HG02610 (cell line): ENCODE results near the gene POLA2.
"Not testable (repeated sequence)": the region's sequence is repeated elsewhere in the genome, so short reads cannot be mapped to it uniquely, and the experiment has no call there.

Experiments
- ATAC-seq: cut with Tn5 transposase; IDR thresholded peaks from one replicate; pipeline ENCODE4 v1.9.1; 2021; ENCODE audit warnings: mild to moderate bottlenecking, moderate library complexity; ENCODE audit not compliant: unreplicated experiment

The POLA2 gene, protein sequence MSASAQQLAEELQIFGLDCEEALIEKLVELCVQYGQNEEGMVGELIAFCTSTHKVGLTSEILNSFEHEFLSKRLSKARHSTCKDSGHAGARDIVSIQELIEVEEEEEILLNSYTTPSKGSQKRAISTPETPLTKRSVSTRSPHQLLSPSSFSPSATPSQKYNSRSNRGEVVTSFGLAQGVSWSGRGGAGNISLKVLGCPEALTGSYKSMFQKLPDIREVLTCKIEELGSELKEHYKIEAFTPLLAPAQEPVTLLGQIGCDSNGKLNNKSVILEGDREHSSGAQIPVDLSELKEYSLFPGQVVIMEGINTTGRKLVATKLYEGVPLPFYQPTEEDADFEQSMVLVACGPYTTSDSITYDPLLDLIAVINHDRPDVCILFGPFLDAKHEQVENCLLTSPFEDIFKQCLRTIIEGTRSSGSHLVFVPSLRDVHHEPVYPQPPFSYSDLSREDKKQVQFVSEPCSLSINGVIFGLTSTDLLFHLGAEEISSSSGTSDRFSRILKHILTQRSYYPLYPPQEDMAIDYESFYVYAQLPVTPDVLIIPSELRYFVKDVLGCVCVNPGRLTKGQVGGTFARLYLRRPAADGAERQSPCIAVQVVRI

DNA sequence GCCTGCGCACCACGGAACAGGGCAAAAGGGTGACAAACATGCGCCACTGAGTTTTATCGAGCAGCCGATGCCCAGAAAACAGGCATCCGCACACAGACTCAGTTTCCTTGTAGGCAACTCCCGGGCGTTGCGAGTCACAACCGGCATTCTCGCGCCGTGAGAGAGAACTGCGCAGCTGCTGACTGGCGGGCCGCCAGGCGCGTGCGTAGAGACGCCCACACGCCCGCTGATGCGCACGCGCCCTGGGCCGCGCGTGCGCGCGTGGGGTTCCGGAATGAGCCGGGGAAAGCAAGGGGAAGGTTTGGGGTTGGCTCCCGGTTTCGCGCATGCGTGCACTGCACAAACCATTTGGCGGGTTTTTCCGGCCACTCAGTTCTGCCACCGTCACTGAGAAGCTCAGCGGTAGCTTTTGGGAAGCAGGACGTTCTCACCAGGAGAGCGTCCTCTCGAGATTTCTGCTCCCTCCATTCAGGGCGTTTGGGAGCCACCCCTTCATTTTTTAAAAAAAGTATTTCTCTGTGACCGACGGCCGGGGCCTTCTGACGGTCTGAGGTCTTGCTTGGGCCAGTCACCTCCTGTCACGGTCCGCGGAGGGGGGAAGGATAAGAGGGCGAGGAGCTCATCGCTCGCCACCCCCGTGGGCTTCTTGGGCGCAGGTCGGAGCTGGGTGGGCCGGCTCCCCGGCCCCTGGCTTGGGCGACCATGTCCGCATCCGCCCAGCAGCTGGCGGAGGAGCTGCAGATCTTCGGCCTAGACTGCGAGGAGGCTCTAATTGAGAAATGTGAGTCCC is at the start of gene POLA2:
POLA2 (plus strand) TSS at position 372 of the 790 bp plus-strand sequence; CDS start at position 703, 331 bp downstream.
- ATAC-seq: peak; percentile 70

DNA sequence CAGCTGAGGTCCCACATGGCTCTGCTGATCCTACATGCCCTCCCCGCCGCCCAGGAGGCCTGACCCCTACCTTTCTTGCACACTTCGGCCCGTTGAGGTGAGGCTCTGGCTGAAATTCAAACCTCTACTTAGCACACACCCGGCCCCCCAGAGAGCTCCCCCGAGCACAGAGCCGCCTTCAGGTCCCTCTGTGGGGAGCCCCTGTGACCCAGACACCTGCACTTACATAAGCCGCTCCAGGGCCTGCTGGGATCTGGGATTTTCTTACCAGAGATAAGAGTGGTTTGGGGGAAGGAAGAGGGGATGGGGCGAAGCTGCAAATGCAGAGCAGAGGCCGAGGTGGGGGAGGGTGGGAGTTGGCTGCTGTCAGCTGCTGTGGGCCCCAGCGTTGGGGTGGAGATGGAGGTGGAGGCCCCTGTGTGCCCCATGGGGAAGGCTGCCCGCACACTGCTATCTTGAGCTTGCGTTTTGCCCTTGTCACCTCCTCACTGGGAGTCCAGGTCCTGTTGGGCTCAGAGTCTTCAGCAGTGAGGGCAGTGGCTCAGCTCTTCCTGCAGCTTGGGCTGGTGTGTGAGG is 49.4 kb upstream of the POLA2 start:
- no peak for ATAC-seq

DNA sequence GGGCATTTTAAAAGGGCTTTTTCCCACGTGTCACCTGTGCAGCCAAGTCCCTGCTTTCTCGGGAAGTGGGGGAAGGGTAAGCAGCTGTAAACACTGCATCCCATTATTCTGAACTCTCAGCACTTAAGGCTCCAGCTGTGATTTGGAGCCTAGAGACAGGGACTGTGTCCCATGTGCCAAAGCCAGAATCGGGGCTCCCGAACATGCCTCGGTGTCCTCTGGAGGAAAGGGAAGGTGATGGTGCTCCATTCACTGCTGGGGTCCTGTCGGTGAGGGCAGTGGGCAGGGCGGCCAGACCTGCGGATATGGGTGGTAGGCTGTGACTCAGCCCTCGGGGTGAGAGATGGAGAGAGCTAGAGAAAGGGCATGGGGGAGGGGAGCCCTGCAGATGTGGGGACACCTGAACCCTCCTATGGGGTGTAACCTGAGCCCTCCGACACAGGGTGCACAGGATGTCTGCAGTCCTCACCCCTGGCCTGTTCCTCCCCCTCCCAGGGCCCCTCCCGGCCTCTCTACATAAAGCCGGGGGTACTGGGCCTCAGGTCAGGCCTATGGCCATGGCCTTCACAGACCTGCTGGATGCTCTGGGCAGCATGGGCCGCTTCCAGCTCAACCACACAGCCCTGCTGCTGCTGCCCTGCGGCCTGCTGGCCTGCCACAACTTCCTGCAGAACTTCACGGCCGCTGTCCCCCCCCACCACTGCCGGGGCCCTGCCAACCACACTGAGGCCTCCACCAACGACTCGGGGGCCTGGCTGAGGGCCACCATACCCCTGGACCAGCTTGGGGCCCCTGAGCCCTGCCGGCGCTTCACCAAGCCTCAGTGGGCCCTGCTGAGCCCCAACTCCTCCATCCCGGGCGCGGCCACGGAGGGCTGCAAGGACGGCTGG is 48.2 kb upstream of the POLA2 start:
- ATAC-seq: no peak

DNA sequence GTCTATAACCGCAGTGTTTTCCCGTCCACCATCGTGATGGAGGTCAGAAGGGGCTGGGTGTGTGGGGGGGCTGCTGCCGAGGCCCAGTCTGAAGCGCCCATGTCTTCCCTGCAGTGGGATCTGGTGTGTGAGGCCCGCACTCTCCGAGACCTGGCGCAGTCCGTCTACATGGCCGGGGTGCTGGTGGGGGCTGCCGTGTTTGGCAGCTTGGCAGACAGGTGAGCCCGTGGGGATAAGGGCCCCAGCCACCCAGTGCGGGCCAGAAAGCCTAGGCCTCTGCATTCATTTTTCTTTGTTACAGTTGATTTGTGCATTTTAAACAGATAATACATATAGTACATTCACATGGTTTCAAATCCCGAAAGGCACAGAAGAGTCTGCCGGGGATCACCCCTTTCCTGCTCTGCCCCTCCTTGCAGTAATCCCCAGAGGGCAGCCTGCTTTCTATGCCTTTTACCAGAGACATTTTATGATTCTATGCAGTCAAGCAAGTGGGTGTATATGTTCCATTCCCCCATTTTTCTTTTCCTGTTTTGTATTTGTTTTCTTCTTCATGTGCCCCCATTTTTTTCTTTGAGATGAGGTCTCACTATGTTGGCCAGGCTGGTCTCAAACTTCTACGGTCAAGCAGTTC is 47.4 kb upstream of the POLA2 start:
- no peak for ATAC-seq

DNA sequence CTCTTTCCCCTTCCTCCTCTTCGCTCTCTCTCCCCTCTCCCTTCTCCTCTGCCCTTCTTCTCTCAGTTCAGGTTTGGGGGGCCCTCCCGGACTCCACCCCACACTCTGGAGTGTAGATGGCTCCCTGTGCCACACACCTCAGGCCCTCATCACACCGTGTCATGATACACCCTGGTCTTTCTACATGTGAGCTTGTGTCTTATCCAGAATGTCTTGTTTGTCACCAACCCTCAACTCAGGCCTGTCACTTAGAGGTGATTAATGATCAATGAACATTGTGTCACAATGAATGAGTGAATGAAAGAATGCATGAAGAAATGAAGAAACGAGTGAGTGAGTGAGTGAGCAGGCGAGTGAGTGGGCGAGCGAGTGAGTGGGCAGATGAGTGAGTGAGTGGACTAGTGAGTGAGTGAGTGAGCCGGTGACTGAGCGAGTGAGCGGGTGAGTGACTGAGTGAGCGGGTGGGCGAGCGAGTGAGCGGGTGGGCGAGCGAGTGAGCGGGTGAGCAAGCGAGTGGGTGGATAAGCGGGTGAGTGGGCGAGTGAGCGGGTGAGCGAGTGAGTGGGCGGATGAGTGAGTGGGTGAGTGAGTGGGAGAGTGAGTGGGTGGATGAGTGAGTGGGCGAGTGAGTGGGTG is 46.2 kb upstream of the POLA2 start:
- ATAC-seq: no peak

DNA sequence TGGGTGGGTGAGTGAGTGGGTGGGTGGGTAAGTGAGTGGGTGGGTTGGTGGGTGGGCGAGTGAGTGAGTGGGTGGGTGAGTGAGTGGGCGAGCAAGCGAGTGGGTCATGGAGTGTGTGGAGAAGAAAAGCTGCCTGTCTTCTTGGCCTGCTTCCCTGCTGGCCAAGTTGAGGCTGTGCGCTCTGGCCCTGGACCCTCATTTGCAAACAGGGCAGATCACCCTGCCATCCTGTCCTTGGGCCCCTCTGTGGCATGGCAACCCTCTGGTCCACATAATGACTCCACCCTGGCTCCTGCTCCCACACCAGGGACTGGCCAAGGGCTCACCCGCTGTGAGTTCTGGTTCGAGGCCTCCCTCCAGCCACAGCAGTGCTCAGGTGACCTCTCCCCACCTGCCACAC is 44.9 kb upstream of the POLA2 start:
- no peak for ATAC-seq

DNA sequence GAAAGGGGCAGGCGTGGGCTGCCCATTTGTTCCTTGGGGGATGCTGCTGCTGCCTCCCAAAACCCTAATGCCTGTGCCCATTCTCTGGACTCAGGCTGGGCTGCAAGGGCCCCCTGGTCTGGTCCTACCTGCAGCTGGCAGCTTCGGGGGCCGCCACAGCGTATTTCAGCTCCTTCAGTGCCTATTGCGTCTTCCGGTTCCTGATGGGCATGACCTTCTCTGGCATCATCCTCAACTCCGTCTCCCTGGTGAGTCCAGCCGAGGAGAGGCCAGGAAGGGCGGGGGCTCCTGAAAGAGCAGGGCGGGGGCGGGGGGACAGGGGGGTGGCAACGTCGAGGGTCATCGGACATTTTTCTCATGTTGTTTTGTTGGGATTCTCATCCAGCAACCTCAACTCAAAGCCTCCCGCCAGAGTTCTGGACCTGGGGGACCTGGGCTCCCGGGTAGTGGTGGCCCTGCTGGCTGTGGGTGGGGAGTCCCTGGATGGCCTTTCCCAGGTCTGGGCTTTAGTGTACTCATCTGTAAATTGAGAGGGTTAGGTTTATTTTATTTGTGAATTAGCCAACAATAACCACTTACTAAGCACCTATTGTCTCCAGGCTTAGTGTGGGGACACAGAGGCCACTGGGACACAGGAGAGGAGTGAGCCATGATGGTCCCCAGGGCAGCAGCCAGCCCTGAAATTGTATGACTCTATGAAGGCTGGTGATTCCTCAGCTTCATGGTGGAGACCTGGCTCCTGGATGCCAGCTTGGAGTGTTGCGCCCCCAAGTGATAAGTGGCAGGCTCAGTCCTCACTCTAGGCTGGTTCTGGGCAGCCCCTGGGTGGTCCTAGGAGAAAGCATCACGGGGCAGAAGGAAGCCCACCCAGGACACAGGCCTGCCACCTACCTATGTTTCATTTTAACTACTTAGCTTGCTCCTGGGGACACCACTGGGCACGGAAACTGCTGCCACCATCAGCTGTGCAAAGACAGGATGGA is 44.0 kb upstream of the POLA2 start:
- no peak for ATAC-seq

DNA sequence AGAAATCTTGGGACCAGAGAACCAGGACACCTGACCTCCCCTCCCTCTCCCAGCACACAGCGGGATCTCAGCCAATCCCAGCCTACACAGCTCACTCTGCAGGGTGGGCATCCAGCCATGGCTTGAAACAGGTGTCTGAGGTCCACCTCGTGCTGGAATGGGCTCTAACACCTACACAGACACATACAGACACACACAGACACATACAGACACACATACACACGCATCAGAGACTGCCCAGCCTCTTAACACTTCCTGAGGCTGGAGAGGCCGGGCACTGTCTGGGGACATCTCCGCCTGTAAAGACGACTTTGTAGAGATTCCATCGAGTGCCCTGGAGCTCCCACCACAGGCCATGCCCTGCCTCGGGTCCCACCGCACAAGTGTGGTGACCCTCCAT is 43.3 kb upstream of the POLA2 start:
- ATAC-seq: no peak

DNA sequence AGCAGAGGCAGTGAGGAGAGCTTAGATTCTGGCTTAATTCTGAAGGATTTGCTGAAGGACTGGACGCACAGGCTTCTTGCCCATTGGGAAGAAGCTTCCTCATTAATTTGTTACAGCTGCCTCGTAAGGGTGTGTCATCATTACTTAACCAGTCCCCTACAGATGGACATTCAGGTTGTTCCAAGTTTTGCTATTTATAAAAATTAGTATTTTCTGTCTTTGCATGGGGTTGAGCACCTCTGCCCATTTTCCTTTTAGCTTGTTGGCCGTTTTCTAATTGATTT is 41.9 kb upstream of the POLA2 start:
- no peak for ATAC-seq

DNA sequence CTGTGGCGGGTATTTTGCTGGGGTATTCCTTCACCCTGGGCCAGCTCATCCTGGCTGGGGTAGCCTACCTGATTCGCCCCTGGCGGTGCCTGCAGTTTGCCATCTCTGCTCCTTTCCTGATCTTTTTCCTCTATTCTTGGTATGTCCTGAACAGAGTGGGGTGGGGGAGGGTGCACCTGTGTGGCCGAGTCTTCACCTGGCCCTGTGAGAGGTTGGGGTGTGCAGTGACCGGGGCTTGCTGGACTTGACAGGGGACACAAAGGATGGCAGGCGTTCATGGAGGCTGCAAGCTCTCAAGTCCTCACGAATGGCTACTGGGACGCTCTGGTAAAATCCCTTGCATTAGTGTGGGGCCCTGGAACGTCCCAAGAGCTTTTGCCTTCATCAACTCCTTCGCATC is 40.7 kb upstream of the POLA2 start:
- ATAC-seq: no peak

DNA sequence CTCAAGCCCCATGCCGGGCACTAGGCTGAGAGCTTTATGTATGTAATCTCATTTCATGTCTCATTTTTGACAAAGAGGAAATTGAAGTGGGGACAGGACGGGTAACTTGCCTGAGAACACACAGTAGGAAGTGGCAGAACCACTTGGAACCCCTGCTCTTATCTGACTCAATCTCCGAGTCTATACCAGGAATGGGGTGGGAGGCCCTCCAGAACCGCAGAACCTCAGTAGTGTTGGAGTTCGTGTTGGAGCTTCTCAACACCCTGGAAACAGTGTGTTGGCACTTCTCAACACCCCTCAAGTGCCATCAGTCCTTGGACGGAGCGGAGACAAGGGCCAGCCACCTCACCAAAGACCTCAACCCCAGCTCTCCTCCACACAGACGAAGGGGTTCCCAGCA is 38.8 kb upstream of the POLA2 start:
- ATAC-seq: no peak

DNA sequence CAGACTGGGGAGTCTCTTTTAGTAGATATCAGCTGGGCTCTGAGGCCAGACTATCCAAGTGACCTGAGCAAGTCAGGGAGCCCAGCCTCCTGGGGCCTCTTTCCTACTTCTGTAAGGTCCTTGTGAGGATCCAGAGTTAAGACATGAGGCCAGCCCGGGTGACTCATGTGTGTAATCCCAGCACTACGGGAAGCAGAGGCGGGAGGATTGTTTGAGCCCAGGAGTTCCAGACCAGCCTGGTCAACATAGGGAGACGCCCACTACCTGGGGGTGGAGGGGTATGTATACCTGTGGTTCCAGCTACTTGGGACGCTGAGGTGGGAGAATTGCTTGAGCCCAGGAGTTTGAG is 36.9 kb upstream of the POLA2 start:
- ATAC-seq: no peak

DNA sequence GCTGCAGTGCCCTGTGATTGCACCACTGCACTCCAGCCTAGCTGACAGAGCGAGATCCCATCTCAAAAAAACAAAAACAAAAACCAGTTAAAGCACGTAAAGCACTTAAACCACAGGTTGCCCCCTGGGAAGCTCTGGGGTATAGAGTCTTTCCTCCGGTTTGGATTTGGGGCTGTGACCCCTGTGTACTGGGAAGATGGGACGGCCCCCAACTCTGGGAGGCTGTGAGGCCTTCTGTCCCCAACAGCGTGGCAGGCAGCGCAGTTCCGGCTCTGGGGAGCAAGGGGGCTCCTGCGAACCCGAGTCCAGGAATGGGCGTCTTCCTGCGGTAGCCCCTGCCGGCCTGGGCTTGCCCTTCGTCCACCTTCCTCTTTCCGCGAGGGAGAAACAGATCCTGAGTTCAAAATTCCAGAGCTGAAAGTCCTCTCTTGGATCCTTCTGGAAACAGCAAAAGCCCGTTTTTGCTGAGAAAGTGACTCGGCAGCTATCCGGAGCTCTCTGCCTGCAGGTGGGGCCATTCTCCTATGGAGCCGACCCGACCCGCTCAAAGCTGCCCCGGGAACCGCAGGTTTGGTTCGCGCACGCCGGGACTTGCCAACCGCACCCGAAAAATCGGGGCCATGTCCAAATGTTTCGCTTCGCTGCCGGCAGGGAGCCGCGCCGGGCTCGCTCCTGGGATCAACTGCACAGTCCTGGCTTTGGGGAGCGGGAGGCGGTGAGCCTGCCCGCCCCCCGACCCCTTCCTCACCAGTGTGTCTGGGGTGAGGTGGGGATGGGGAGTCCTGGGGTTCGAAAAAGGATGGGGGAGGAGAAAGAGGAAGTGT is 36.3 kb upstream of the POLA2 start:
- no peak for ATAC-seq

DNA sequence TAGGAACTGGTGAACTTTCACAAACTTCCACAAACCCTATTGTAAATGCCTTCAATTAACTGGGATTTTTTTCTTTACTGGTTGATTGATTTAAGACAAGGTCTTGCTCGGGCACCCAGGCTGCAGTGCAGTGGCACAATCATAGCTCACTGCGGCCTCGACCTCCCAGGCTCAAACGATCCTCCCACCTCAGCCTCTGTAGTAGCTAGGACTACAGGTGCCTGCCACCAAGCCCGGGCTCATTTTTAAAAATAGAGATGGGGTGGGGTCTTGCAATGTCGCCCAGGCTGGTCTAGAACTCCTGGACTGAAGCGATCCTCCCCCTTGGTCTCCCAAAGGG is 35.7 kb upstream of the POLA2 start:
- ATAC-seq: no peak

DNA sequence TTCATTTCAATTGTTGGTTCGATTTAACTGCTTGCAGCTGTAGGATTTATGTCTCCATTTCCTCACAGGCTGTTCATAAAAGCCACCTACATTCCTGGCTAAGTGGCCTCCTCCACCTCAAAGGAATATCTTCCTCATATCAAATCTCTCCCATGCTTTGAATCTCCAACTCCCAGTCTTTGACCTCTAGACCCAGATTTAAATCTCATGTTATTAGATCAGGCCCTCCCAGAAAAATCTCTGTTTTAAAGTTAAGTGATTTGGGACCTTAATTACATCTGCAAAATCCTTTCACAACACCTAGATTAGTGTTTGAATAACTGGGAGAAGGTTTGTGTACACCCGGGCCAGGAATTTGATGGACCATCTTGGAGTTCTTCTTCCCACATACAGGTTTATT is 33.9 kb upstream of the POLA2 start:
- no peak for ATAC-seq

DNA sequence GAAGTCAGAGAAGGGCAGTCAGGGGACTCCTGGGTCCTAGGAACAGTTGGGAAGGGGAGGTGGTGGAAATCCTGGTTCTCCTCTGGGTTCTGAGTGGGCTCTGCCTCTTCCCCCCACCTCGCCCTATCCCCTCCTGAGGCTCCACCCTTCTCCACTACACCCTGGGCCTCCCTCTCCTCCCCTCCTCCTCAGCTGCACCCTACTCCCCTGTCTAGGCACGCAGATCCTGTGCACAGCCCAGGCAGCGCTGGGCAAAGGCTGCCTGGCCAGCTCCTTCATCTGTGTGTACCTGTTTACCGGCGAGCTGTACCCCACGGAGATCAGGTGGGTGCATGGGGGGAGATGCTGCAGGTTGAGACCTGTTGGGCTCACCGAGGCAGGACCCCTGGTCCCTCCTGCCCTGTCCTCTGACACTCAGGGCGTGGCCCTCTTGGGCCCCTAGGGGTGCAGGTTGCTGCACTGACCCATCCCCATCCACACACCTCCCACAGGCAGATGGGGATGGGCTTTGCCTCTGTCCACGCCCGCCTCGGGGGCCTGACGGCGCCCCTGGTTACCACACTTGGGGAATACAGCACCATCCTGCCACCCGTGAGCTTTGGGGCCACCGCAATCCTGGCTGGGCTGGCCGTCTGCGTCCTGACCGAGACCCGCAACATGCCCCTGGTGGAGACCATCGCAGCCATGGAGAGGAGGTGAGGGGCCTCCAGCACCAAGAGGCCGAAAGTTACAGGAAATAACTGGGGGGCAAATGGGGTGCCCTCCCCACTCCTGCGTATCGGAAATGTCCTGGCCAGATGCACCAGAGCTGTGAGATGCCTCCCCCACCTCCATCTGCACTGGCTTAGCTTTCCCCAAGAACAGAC is 25.3 kb upstream of the POLA2 start:
- ATAC-seq: no peak

DNA sequence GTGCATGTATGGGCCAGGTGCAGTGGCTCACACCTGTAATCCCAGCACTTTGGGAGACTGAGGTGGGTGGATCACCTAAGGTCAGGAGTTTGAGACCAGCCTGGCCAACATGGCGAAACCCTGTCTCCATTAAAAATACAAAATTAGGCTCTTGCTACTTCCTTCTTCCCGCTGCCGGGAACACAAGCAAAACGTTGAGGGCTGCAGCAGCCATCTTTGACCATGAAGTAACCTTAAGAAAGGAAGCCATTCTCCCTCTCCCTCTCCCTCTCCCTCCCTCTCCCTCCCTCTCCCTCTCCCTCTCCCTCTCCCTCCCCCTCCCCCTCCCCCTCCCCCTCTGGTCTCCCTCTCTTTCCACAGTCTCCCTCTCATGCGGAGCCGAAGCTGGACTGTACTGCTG is 23.5 kb upstream of the POLA2 start:
- ATAC-seq: not testable (repeated sequence)
